ENCODE data around the gene PDE4D.

DNA sequence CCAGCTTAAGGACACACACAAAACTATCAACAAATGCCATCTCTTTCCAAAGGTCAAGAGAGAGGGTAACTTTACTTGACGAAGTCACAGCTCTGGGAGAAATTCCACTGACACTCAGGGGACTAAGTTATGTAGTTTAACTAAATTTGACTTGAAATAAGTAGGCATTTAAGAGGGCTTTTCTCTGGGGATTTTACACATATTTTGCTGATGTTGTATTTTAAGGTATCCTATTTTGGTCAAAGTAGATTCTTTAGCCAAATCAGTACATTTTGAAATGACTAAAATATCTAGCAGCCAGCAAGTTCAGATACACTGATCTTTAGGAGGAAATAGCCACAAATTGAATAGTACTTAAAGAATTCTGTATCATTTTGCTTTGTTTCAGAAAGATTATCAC, 652.0 kb downstream of the PDE4D start:
- TF ChIP-seq TAF1 (IDR thresholded peaks at IDR 0.05; ENCODE audit: low read depth, low read length): no peak
- TF ChIP-seq POLR2AphosphoS5 (IDR thresholded peaks at IDR 0.05; ENCODE audit: low read depth, low read length): no peak
- TF ChIP-seq POLR2A (IDR thresholded peaks at IDR 0.05; ENCODE audit: low read depth, low read length): no peak
- no peak for TF ChIP-seq POU2F2 (IDR thresholded peaks at IDR 0.05; ENCODE audit: low read depth, low read length)
